Chondrocyte (in vitro differentiated cells): ENCODE results near the gene MAML3. TPM values are rescaled to one million over a fixed set of nuclear protein-coding genes. Genes with fewer than 3 reads are reported as not detected.

Experiments used
- DNase-seq: peaks from one replicate; pipeline ENCODE4 v3.0.0; 2021; ENCODE audit warnings: mixed read lengths, low spot score
- H3K27ac Mint-ChIP-seq: one replicate; pipeline ENCODE4 v1.8.0; 2021; ENCODE audit warnings: mild to moderate bottlenecking, moderate library complexity, mixed read lengths; ENCODE audit not compliant: unreplicated experiment
- H3K27me3 Mint-ChIP-seq: 2 replicates; pipeline ENCODE4 v1.8.0; 2021; ENCODE audit warnings: low read depth, mixed read lengths
- H3K36me3 Mint-ChIP-seq: 2 replicates; pipeline ENCODE4 v1.8.0; 2021; ENCODE audit warnings: low read depth, mixed read lengths
- H3K4me1 Mint-ChIP-seq: 2 replicates; pipeline ENCODE4 v1.8.0; 2021; ENCODE audit warnings: low read depth, mild to moderate bottlenecking, mixed read lengths
- H3K4me3 Mint-ChIP-seq: one replicate; pipeline ENCODE4 v1.8.0; 2021; ENCODE audit warnings: mild to moderate bottlenecking, moderate library complexity, mixed read lengths; ENCODE audit not compliant: unreplicated experiment
- H3K9me3 Mint-ChIP-seq: 2 replicates; pipeline ENCODE4 v1.8.0; 2021; ENCODE audit warnings: low read depth, mixed read lengths
- total RNA-seq: library from RNA; stranded (reverse); gene quantifications from 3 replicates; pipeline ENCODE4 v1.2.1, GENCODE V29; 2021
- TF ChIP-seq, protein P1 (sequence below): fragments of 200-600 bp; sonication (generic); IDR thresholded peaks from 2 replicates; pipeline ENCODE4 v1.5.0; 2021; ENCODE audit warnings: antibody characterized with exemption, mild to moderate bottlenecking, moderate library complexity

The MAML3 gene
- total RNA-seq, 1 donor from 2014 or later: 1.6 TPM

DNA sequence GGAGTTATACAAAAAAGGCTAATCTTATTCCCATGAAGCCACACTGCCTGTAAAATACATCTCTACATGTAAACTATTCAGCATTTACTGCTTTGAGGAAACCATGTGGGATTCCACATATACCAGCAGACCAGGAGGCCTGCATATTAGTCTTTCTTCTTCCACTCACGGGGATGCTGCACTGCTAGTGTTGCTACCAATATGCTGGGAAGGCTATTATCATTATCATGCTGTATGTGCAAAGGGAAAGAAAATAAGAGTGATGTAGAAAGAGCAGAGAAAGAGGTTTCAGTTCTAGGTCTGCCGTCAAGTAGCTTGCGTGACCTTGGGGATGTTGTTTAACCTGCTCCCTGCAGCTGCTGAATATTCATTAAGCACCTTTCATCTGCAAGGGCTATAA, 427.4 kb downstream of the MAML3 start:
- no peak overlapping the region for H3K27ac Mint-ChIP-seq
- H3K9me3 Mint-ChIP-seq: no peaks in the 10 kb centered on the region
- TF ChIP-seq, protein P1, sequence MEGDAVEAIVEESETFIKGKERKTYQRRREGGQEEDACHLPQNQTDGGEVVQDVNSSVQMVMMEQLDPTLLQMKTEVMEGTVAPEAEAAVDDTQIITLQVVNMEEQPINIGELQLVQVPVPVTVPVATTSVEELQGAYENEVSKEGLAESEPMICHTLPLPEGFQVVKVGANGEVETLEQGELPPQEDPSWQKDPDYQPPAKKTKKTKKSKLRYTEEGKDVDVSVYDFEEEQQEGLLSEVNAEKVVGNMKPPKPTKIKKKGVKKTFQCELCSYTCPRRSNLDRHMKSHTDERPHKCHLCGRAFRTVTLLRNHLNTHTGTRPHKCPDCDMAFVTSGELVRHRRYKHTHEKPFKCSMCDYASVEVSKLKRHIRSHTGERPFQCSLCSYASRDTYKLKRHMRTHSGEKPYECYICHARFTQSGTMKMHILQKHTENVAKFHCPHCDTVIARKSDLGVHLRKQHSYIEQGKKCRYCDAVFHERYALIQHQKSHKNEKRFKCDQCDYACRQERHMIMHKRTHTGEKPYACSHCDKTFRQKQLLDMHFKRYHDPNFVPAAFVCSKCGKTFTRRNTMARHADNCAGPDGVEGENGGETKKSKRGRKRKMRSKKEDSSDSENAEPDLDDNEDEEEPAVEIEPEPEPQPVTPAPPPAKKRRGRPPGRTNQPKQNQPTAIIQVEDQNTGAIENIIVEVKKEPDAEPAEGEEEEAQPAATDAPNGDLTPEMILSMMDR: no peak
- no peaks in the 10 kb centered on the region for H3K4me1 Mint-ChIP-seq
- H3K27me3 Mint-ChIP-seq: no peaks in the 10 kb centered on the region
- H3K36me3 Mint-ChIP-seq: no peaks in the 10 kb centered on the region
- no peak overlapping the region for H3K4me3 Mint-ChIP-seq
- no peak for DNase-seq

DNA sequence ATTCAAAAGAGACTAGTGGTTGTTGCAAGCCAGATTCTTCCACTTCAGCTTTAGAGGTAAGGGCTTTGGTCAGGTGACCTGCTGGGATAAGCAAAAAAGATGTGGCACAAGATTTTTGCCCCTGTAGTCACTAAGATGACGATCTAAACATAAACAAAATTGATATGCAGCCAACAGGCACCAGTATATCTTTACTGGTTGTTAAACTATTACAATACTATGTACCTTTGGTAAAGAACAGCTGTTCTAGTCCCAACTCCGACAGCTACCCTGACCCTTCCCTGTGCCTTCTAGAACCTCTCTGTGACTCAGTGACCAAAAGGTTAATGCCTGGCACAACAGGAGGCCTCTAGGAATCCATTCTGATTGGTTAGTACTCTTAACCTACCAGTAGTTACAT, 428.7 kb downstream of the MAML3 start:
- TF ChIP-seq, protein P1: no peak
- H3K36me3 Mint-ChIP-seq: no peaks in the 10 kb centered on the region
- no peak for DNase-seq
- H3K4me3 Mint-ChIP-seq: no peak overlapping the region
- no peaks in the 10 kb centered on the region for H3K4me1 Mint-ChIP-seq
- H3K27ac Mint-ChIP-seq: no peak overlapping the region
- no peaks in the 10 kb centered on the region for H3K27me3 Mint-ChIP-seq
- H3K9me3 Mint-ChIP-seq: no peaks in the 10 kb centered on the region

DNA sequence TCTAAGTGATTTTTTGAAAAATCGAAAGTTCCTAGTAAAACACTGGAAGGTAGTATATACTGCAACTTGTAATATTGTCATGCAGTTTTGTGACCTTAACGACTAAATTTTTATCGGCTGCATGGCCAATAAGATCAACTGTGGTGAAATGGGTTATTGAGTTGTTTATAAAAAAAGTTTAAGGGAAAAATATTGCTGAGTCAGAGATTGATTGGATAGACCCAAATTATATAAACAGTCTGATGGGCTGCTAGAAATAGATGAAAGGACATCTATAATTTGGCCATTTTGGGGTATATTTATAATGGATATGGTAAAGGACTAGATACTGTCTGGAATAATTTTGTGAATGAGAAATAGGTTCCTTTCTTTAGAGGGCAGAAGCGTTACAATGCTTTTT, 432.2 kb downstream of the MAML3 start:
- TF ChIP-seq, protein P1: no peak
- H3K27ac Mint-ChIP-seq: no peak overlapping the region
- no peaks in the 10 kb centered on the region for H3K27me3 Mint-ChIP-seq
- no peaks in the 10 kb centered on the region for H3K4me1 Mint-ChIP-seq
- no peak overlapping the region for H3K4me3 Mint-ChIP-seq
- no peaks in the 10 kb centered on the region for H3K9me3 Mint-ChIP-seq
- H3K36me3 Mint-ChIP-seq: peaks cover 2% of the 10 kb centered on the region
- DNase-seq: no peak

DNA sequence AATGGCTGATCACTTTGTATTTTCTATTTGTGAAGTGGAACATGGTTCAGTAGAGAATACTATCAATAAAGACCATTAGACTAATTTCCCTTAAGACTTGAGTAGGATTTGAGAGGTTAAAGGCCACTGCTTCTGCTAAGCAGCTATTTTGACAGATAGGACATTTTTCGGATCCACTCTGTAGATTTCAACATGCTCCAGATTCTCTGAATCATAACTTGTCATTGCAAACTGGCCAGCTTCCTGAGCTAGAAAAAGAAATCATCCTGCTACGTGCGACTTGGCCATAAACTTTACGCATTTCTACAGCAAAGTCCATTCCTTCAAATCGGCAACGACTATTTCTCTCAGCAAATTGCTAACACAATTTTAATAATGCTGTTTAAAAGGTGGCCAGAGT, 433.2 kb downstream of the MAML3 start:
- Mint-ChIP-seq H3K27ac (no peak overlapping the region), H3K27me3 (no peaks in the 10 kb centered on the region), H3K9me3 (no peaks in the 10 kb centered on the region), H3K4me3 (no peak overlapping the region), H3K36me3 (peaks cover 2% of the 10 kb centered on the region), H3K4me1 (peaks cover 6% of the 10 kb centered on the region)
- TF ChIP-seq, protein P1: no peak
- DNase-seq: no peak

DNA sequence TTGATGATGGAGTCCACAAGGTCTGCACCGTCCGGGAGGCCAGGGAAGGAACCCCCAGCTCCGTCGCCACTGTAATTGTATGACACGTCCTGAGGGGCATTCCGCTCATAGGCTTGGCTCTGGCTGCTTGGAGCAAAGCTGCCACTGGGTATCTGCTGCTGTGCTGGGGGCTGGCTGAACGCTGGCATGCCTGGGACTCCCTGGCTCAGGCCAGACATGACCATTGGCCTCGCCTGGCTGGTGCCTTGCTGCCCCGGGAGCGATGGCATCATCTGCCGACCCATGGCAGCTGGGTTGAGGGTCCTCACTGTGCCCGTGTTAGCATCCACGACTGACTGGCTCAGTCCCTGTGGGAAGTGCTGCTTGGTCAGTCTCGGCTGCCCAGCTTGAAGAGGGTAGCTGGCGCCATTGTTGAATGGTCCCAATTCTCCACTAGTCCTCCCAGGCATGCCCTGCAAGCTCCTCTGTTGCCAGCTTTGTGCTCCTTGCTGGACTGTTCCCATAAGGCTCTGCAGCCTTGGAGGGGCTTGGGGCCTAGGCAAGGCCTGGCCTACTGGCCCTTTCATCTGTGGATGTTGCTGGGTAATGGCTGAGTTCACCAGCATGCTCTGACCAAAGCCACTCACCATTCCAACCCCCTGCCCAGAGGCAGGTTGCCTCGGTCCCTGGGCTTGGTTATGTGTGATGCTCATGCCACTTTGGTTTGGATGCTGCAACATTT, 434.4 kb downstream of the MAML3 start:
- TF ChIP-seq, protein P1: no peak
- no peak for DNase-seq
- H3K9me3 Mint-ChIP-seq: no peaks in the 10 kb centered on the region
- peaks cover 2% of the 10 kb centered on the region for H3K36me3 Mint-ChIP-seq
- no peaks in the 10 kb centered on the region for H3K27me3 Mint-ChIP-seq
- H3K27ac Mint-ChIP-seq: no peak overlapping the region
- H3K4me1 Mint-ChIP-seq: peaks cover 14% of the 10 kb centered on the region
- no peak overlapping the region for H3K4me3 Mint-ChIP-seq
